WERI-Rb-1 (cell line): ENCODE measurements around the gene PDE3B.

Experiments
- DNase-seq: peaks from one replicate; pipeline ENCODE4 v3.0.0-alpha.2; 2020
- H3K27ac ChIP-seq: fragments of 250-450 bp; sonication (Bioruptor Pico); 2 replicates; pipeline ENCODE4 v1.5.1; 2020; ENCODE audit warnings: mild to moderate bottlenecking, moderate library complexity
- H3K27me3 ChIP-seq: fragments of 250-450 bp; sonication (Bioruptor Pico); 2 replicates; pipeline ENCODE4 v1.5.1; 2021; ENCODE audit warnings: mild to moderate bottlenecking, low read depth, moderate library complexity; ENCODE audit not compliant: insufficient read depth, severe bottlenecking
- H3K36me3 ChIP-seq: fragments of 250-450 bp; sonication (Bioruptor Pico); 2 replicates; pipeline ENCODE4 v1.5.1; 2020; ENCODE audit warnings: mild to moderate bottlenecking, moderate library complexity
- H3K4me3 ChIP-seq: 2 replicates; pipeline ENCODE4 v1.5.1; 2011; ENCODE audit warnings: low read depth, mild to moderate bottlenecking, control low read depth, low read length
- H3K9me3 ChIP-seq: fragments of 250-450 bp; sonication (Bioruptor Pico); 2 replicates; pipeline ENCODE4 v1.5.1; 2021; ENCODE audit warnings: mild to moderate bottlenecking, moderate library complexity; ENCODE audit not compliant: severe bottlenecking
- TF ChIP-seq, protein P1 (sequence below): IDR thresholded peaks from 2 replicates; pipeline ENCODE4 v1.5.1; 2011; ENCODE audit warnings: low read depth, mild to moderate bottlenecking, control low read depth, inconsistent platforms, low read length

The PDE3B gene

DNA sequence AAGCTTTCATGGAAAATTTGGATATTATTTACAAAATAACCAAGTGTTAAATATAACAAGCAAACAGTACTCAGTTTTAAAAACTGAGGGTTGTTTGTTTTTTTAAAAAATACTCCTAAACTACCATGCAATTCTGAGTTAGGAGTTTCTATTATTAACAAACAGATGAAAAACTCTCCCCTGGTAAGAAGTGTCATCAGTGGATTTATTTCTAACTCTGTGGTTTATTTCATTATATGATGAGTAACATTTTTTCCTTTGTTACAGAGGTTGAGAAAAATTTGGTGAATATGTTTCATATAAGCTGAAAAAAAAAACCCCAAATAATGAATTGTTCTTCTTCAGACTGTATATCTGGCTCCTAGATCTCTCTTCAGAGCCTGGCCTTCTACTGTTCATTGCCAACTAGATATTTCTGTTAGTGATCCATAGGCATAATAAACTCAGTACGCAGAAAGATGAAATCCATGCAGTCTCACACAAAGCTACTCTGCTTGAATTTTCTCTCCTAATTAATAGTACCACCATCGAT is 29.4 kb upstream of the PDE3B start:
- Histone ChIP-seq H3K36me3 (no peaks in the 10 kb centered on the region), H3K27me3 (no peaks in the 10 kb centered on the region), H3K4me3 (no peak overlapping the region), H3K27ac (no peak overlapping the region), H3K9me3 (no peaks in the 10 kb centered on the region)
- TF ChIP-seq, protein P1, sequence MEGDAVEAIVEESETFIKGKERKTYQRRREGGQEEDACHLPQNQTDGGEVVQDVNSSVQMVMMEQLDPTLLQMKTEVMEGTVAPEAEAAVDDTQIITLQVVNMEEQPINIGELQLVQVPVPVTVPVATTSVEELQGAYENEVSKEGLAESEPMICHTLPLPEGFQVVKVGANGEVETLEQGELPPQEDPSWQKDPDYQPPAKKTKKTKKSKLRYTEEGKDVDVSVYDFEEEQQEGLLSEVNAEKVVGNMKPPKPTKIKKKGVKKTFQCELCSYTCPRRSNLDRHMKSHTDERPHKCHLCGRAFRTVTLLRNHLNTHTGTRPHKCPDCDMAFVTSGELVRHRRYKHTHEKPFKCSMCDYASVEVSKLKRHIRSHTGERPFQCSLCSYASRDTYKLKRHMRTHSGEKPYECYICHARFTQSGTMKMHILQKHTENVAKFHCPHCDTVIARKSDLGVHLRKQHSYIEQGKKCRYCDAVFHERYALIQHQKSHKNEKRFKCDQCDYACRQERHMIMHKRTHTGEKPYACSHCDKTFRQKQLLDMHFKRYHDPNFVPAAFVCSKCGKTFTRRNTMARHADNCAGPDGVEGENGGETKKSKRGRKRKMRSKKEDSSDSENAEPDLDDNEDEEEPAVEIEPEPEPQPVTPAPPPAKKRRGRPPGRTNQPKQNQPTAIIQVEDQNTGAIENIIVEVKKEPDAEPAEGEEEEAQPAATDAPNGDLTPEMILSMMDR = no peak
- DNase-seq = no peak

DNA sequence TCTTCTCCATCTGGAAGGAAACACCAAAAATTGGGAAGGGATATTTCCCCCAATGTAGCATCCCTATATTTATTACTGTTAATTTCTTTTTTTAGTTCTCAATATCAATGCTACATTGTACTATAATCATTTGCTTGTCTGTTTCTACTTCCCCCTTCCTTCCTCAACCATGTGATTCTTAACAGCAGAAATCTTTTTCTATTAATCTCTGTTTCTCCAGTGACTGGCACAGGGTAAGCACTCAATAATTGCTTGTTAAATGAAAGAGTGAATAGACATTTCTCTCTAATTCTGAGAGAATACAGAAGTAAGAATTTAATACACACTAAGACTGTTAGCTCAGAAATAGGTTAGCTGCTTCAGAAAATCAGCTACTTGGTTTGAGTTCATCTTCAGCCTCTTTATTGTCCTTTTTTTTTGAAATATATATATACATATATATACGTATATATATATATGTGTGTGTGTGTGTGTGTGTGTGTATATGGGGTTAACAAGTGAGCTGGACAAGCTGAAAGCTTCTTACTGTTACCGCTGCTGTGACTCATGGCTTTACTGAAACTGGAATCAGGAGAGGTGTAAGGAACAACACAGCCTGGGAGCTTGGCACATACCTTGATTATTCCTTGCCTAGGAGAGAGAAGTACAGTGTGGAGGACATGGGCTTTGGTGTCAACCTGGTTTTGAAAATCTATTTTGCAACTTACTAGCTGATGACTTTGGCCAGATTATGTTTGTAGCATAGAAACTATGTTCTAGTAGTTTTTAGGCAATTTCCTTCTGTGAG is 26.2 kb upstream of the PDE3B start:
- no peak for DNase-seq
- no peaks in the 10 kb centered on the region for H3K36me3 ChIP-seq
- H3K27me3 ChIP-seq = no peaks in the 10 kb centered on the region
- no peaks in the 10 kb centered on the region for H3K9me3 ChIP-seq
- no peak overlapping the region for H3K4me3 ChIP-seq
- TF ChIP-seq, protein P1 = no peak
- H3K27ac ChIP-seq = no peak overlapping the region

DNA sequence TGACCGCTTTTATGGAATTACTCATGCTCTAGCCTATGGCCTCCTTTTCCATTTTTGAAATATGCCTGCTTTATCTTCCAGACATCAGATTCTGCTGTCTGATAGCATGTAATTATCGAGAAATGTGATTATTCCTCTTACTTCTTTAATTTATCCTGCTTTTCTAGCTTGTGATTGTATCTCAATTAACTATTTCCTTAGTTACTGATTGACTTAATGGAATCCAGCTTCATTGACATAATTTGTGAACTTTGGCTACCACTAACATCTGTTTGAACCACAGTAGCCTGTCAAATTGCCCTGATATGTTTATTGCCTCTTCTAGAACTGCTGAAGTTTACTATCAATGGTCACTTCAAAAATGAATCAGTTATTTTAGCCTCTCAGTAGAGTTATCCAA is 25.5 kb upstream of the PDE3B start:
- no peaks in the 10 kb centered on the region for H3K36me3 ChIP-seq
- no peak overlapping the region for H3K27ac ChIP-seq
- no peak for DNase-seq
- no peak overlapping the region for H3K4me3 ChIP-seq
- H3K27me3 ChIP-seq = no peaks in the 10 kb centered on the region
- TF ChIP-seq, protein P1 = no peak
- H3K9me3 ChIP-seq = no peaks in the 10 kb centered on the region

DNA sequence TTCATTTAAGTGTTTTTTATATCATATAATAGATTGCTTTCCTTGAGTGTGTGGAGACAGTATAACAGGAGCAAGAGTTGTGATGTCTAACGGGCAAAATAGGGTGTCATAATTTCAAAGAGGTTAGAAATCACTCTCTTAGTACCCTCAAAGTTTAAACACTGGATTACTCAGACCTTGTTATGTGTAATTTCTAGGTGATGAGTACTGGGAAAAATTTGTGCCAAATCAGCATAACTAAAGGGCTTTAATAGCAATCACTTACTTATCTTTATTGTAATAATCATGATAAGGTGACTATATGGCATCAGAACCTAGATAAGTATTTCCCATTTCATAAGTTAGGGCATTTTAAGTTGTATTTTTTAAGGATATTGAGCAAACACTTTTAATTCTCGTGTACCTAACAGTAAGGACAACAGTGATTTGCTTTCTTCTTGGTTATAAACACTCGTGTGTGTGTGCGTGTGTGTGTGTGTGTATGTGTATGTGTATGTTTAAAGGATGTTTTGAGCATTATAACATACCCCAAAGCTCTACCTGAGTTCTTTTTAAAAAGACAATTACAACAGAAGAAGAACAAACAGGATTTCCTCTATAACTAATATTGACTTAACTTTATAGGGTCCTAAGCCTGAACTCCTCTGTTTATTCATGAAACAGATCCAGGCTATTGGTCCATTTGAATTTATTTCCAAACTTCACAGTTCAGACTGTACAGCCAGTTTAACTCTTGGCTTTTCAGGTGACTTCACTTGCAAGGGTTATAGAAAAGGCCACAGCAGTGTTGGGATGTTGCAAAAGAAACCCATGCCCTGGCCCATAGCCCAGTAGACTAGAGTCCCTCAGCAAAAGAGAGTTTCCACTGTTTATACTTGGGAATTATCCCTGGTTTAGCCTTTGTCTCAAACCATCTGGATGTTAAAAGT is 23.7 kb upstream of the PDE3B start:
- TF ChIP-seq, protein P1 = no peak
- no peaks in the 10 kb centered on the region for H3K9me3 ChIP-seq
- no peak overlapping the region for H3K27ac ChIP-seq
- no peaks in the 10 kb centered on the region for H3K36me3 ChIP-seq
- no peaks in the 10 kb centered on the region for H3K27me3 ChIP-seq
- no peak overlapping the region for H3K4me3 ChIP-seq
- DNase-seq = no peak

DNA sequence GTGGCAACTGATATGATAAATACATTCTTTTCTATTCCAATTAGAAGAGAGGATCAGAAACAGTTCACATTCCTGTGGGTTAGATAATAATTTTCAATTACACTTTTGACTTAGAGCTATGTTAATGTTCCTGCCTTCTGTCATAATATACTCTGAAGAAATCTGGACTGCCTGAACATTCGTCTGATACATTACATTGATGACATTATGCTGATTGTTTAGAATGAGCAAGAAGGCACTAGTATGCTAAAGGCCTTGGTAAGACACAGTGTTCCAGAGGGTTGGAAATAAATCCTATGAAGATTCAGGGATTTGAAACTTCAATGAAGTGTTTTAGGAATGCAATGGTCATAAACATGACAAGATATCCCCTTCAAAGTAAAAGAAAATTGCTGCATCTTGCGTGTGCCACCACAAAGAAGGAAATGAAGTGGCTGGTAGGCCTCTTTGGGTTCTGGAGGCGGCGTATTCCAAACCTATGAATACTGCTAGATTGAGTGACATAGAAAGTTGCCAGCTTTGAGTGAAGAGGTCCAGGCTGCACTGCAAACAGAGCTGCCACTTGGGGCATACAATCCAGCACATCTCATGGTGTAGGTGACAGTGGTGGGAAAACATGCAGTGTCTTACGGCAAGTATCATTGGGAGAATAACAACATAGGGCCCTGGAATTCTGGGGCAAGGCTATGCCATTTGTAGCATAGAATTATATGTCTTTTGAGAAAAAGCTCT is 21.2 kb upstream of the PDE3B start:
- Histone ChIP-seq H3K9me3 (no peaks in the 10 kb centered on the region), H3K27me3 (no peaks in the 10 kb centered on the region), H3K36me3 (no peaks in the 10 kb centered on the region), H3K27ac (no peak overlapping the region), H3K4me3 (no peak overlapping the region)
- TF ChIP-seq, protein P1 = no peak
- no peak for DNase-seq
